HepG2 (cell line): Measurements from ENCODE around the gene SLC12A3.

Experiments used
- ATF2 ChIP-seq: sonication (generic); formaldehyde crosslinking; IDR thresholded peaks from 2 replicates; pipeline ENCODE4 v1.4.0; 2020; ENCODE audit warnings: missing genetic modification reagents
- MAX ChIP-seq: IDR thresholded peaks from 2 replicates; pipeline ENCODE4 v1.6.1; 2012; ENCODE audit warnings: inconsistent platforms
- NR2F1 ChIP-seq, 2 experiments: fragments of 450-650 bp in 1 of 2; formaldehyde crosslinking in 1 of 2; IDR thresholded peaks; 2 replicates each; pipeline versions ENCODE4 v1.5.0 to v1.6.1; 2016 to 2020; ENCODE audit warnings: mild to moderate bottlenecking in 1 of 2, missing compliant biosample characterization in 1 of 2, missing genetic modification reagents in 1 of 2, moderate library complexity in 1 of 2
- THAP7 ChIP-seq: sonication (generic); formaldehyde crosslinking; IDR thresholded peaks from 2 replicates; pipeline ENCODE4 v1.8.1; 2023; ENCODE audit warnings: mild to moderate bottlenecking, missing genetic modification reagents
- ZNF317 ChIP-seq: sonication (generic); formaldehyde crosslinking; IDR thresholded peaks from 2 replicates; pipeline ENCODE4 v1.5.0; 2020; ENCODE audit warnings: mild to moderate bottlenecking, missing genetic modification reagents
- ZNF879 ChIP-seq: sonication (generic); formaldehyde crosslinking; IDR thresholded peaks from 2 replicates; pipeline ENCODE4 v1.8.1; 2023; ENCODE audit warnings: missing genetic modification reagents

- TF ChIP-seq ZNF317 (CRISPR knock-in tag) (peak; percentile 49; the same call in 1 of the 2 replicates), THAP7 (no peak), MAX (peak; percentile 46), ZNF879 (CRISPR knock-in tag) (no peak), NR2F1 (CRISPR knock-in tag; IDR thresholded peaks at IDR 0.05) (peak; percentile 96 to 100), ATF2 (CRISPR knock-in tag) (peak; percentile 94)
Measured at GRCh38 chr16:56964243-56965148, 99.5 kb downstream of the SLC12A3 start.
